ENCODE data around the gene UGT1A5. TPM values are rescaled to one million over a fixed set of nuclear protein-coding genes. Genes with fewer than 3 reads are reported as not detected.
"Not testable (repeated sequence)": the region's sequence is repeated elsewhere in the genome, so short reads cannot be mapped to it uniquely, and the experiment has no call there.

UGT1A5 gene
- total and polyA plus RNA-seq, 2 of the 8 experiments (the other 6 are each of a cell fraction or from before 2014, with no cell fraction given): not detected

DNA sequence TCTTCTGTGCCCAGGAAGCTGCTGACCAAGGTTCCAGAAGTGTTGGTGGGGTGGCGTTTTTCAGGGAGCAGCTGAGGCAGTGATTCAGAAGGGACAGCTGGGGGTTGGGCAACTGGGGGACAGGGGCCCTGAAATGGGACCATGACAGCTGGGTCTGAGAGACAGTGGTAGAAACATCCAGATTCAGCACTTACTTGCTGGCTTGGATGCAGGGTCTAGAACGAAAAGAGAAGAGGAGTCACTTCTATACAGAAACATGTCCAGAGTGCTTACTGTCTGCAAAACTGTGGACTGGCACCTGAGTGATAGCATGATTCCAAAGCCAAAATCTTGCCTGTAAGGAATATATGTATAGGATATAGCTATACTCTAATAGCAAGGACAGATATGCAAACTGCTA, 33.1 kb downstream of the UGT1A5 start:
- H3K4me1 ChIP-seq (replicated peaks in 1 of 4; ENCODE audit: control insufficient read depth in 3 of 4, insufficient read depth in 4 of 4, low read length in 3 of 4); H3K27ac ChIP-seq (ENCODE audit: low read depth, low read length); H3K56ac ChIP-seq (replicated peaks; ENCODE audit: insufficient read length, low read depth, low read length); H3K79me2 ChIP-seq (ENCODE audit: control insufficient read depth in 1 of 2, insufficient read depth in 2 of 2, low read length in 2 of 2); H4K91ac ChIP-seq (replicated peaks; ENCODE audit: insufficient read length, low read length); H2BK12ac ChIP-seq (ENCODE audit: low read depth, low read length); H3K14ac ChIP-seq (ENCODE audit: insufficient read length); POLR2A ChIA-PET (ENCODE audit: partially characterized antibody); H3K79me1 ChIP-seq (ENCODE audit: low read depth, low read length); FAIRE-seq; H2AK5ac ChIP-seq (ENCODE audit: low read depth, low read length); H2BK120ac ChIP-seq (replicated peaks; ENCODE audit: low read depth, low read length); H2BK5ac ChIP-seq (ENCODE audit: low read depth, low read length); H3K4me2 ChIP-seq (ENCODE audit: insufficient read depth in 1 of 2, low read depth in 2 of 2, low read length in 2 of 2); DNase-seq (ENCODE audit: low read depth in 1 of 2, low spot score in 2 of 2); H3K9ac ChIP-seq (replicated peaks in 1 of 4; ENCODE audit: extremely low read depth in 1 of 4, low read depth in 3 of 4, low read length in 3 of 4); H3K4me3 ChIP-seq (ENCODE audit: extremely low read depth in 1 of 4, insufficient read depth in 2 of 4, low read depth in 3 of 4, low read length in 4 of 4); H2BK15ac ChIP-seq (ENCODE audit: low read length); H2AFZ ChIP-seq (ENCODE audit: low read length); H3K36me3 ChIP-seq (ENCODE audit: control insufficient read depth in 2 of 4, insufficient read depth in 4 of 4, low read length in 3 of 4); CTCF ChIA-PET (ENCODE audit: partially characterized antibody); H3K23me2 ChIP-seq (ENCODE audit: low read depth, low read length); H4K8ac ChIP-seq (ENCODE audit: extremely low read depth, insufficient read depth, low read length); H4K5ac ChIP-seq (ENCODE audit: insufficient read length, low read depth, low read length); H3K18ac ChIP-seq (ENCODE audit: extremely low read depth, low read length); H3K27me3 ChIP-seq (replicated peaks in 1 of 4; ENCODE audit: control insufficient read depth in 3 of 4, extremely low read depth in 1 of 4, insufficient read depth in 3 of 4, low read length in 3 of 4); H4K20me1 ChIP-seq (replicated peaks in 1 of 2; ENCODE audit: control insufficient read depth in 1 of 2, insufficient read depth in 2 of 2, low read length in 2 of 2); H2BK20ac ChIP-seq (ENCODE audit: low read length); H3K23ac ChIP-seq (ENCODE audit: insufficient read length); H3K4ac ChIP-seq (replicated peaks; ENCODE audit: insufficient read length, low read depth, low read length): not testable (repeated sequence)
- 76% methylated on average over 2 of the region's 2 CpGs; no CpG with 5 or more reads in 1 of the 2 experiments for WGBS, 2 experiments (ENCODE audit: extremely low coverage in 1 of 2, insufficient coverage in 1 of 2, insufficient read length in 1 of 2, insufficient replicate concordance in 2 of 2, low coverage in 1 of 2, low lambda C conversion rate in 2 of 2, missing lambda C conversion rate in 1 of 2)
- peaks cover 9 to 27% of the 10 kb centered on the region in 2 experiments; a peak in 3 of 4 replicates for H3K9me3 ChIP-seq (ENCODE audit: insufficient read depth in 2 of 2, low read depth in 1 of 2, low read length in 1 of 2)

All from H1 (cell line).